ENCODE data around the gene CACNB4. TPM values are rescaled to one million over a fixed set of nuclear protein-coding genes. Genes with fewer than 3 reads are reported as not detected.

CACNB4 gene
- total RNA-seq, 1 experiment from 2014 or later, result 1.7 TPM

DNA sequence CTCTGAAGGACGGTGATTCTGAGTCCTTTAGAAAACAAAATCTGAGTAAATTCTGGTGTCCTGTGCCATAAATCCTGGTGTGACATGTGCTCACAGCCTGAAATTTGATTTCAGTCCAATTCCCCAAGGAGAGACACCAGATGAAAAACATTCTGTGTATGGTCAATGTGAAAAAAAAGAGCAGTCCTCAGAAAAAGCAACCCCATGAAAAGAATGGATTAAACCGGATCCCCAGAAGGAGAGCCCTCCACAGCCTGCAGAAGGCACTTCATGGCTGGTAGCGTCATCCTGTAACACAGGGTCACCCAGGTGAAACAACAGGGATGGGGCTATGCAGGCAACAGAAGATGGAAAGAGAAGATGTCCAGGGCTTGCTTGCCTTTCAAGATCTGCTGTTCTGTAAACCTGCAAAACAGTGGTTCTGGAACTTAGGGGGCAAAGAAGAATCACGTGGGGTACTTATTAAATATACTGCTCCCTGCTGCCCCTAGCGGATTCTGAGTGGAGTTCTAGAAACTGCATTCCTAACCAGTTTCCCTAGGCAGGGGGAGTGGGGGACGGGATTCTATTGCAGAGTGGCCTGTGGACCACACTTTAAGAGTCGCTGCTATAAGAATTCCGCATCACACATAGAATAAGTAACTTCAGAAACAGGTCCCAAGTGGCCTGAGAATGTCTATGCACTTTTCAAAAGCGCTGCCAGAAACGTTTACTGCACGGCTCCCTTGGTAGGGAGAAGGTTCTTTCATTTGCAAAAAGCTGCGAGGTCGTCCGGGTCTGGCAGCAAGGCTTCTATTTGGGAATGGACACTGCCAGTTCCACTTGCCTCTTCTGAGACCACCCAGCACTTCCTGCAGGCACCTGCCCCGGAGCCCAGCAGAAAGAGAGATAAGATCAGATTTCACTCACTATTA, 151.7 kb downstream of the CACNB4 start:
- Histone ChIP-seq H3K36me3 (ENCODE audit: control insufficient read depth, insufficient read depth, low read length) (no peaks in the 10 kb centered on the region), H3K27me3 (ENCODE audit: control insufficient read depth, insufficient read depth, low read length) (peaks cover 6% of the 10 kb centered on the region), H3K4me3 (ENCODE audit: low read depth in 2 of 2, low read length in 2 of 2) (no peak overlapping the region), H3K27ac (ENCODE audit: low read length) (no peak overlapping the region), H3K9me3 (ENCODE audit: control insufficient read depth, insufficient read depth, low read depth, low read length) (no peaks in the 10 kb centered on the region), H3K4me1 (ENCODE audit: control insufficient read depth, insufficient read depth, low read length) (no peaks in the 10 kb centered on the region)
- peak; percentile 83 for ATAC-seq
- in situ Hi-C loops (cut with HindIII; ENCODE audit: low pct_unique_long_range_greater_than_20kb, low sequenced_read_pairs) (no loop called here), intact Hi-C loops (cut with micrococcal nuclease; ENCODE audit: unreplicated experiment) (no loop called here)
- CTCF ChIA-PET, result interaction anchor here (0.6 kb wide), 1 partner anchor 228 kb away, joined by 3 read pairs; no protein-coding TSS in a partner anchor
- TF ChIP-seq, protein P1, sequence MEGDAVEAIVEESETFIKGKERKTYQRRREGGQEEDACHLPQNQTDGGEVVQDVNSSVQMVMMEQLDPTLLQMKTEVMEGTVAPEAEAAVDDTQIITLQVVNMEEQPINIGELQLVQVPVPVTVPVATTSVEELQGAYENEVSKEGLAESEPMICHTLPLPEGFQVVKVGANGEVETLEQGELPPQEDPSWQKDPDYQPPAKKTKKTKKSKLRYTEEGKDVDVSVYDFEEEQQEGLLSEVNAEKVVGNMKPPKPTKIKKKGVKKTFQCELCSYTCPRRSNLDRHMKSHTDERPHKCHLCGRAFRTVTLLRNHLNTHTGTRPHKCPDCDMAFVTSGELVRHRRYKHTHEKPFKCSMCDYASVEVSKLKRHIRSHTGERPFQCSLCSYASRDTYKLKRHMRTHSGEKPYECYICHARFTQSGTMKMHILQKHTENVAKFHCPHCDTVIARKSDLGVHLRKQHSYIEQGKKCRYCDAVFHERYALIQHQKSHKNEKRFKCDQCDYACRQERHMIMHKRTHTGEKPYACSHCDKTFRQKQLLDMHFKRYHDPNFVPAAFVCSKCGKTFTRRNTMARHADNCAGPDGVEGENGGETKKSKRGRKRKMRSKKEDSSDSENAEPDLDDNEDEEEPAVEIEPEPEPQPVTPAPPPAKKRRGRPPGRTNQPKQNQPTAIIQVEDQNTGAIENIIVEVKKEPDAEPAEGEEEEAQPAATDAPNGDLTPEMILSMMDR (IDR thresholded peaks at IDR 0.05), result peak; percentile 84
- TF ChIP-seq POLR2AphosphoS5 (IDR thresholded peaks at IDR 0.05; ENCODE audit: low read depth, low read length), result no peak
- BruUV-seq (replicated peaks), result no TSS peak
- POLR2A ChIA-PET, result no interaction called here
- DNase-seq (ENCODE audit: low read depth, low spot score), result no peak

DNA sequence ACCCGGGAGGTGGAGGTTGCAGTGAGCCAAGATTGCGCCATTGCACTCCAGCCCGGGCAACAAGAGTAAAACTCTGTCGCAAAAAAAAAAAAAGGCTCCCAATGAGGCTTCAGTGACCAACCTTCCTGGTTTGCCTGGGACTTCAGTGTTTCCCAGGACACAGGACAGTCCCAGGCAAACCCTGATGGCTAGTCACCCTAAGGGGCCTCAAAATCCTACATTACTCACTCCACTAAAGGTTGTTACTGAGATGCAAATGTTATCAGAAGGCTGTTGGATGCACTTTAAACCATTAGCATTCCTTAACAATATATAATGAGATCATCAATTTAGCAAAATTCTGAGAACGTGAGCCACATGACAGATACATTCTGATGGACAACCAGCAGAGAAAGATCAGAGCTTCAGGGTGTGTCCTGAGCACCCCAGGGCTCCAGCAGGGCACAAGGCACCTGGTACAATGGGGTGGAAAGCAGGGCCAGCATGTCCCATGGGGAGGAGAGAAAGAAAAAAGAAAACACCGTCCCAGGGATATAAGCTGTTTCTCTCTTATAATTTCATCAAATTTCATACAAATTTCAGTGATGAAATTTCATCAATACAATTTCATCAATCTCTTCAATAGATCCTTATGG, 152.5 kb downstream of the CACNB4 start:
- intact Hi-C loops (cut with micrococcal nuclease; ENCODE audit: unreplicated experiment), result no loop called here
- ATAC-seq (no peak), DNase-seq (ENCODE audit: low read depth, low spot score) (no peak)
- ChIA-PET POLR2A (no interaction called here), CTCF (no interaction called here)
- Histone ChIP-seq H3K27ac (ENCODE audit: low read length) (no peak overlapping the region), H3K27me3 (ENCODE audit: control insufficient read depth, insufficient read depth, low read length) (no peaks in the 10 kb centered on the region), H3K9me3 (ENCODE audit: control insufficient read depth, insufficient read depth, low read depth, low read length) (no peaks in the 10 kb centered on the region), H3K36me3 (ENCODE audit: control insufficient read depth, insufficient read depth, low read length) (no peaks in the 10 kb centered on the region), H3K4me1 (ENCODE audit: control insufficient read depth, insufficient read depth, low read length) (no peaks in the 10 kb centered on the region), H3K4me3 (ENCODE audit: low read depth in 2 of 2, low read length in 2 of 2) (no peak overlapping the region)
- in situ Hi-C loops (cut with HindIII; ENCODE audit: low pct_unique_long_range_greater_than_20kb, low sequenced_read_pairs), result no loop called here
- TF ChIP-seq, protein P1 (IDR thresholded peaks at IDR 0.05), result no peak
- BruUV-seq (replicated peaks), result no TSS peak

DNA sequence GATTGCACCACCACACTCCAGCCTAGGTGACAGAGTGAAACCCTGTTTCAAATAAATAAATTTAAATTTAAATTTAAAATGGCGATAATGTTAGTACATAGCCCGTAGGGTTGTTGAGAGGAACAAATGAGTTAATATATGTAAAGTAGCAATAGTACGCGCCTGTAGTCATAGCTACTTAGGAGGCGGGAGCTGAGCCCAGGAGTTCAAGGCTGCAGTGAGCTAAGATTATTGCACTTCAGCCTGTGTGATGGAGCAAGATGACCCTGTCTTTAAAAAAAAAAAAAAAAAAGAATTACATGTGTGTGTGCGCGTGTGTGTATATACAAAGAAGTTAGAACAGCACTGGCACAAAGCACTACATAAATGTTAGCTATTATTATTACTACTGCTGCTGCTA, 153.2 kb downstream of the CACNB4 start:
- no peaks in the 10 kb centered on the region for H3K36me3 ChIP-seq (ENCODE audit: control insufficient read depth, insufficient read depth, low read length)
- ATAC-seq, result no peak
- CTCF ChIA-PET, result interaction anchor here (0.5 to 0.7 kb wide), 2 partner anchors 154 to 758 kb away, joined by 4 read pairs; no protein-coding TSS in a partner anchor
- H3K27ac ChIP-seq (ENCODE audit: low read length), result no peak overlapping the region
- in situ Hi-C loops (cut with HindIII; ENCODE audit: low pct_unique_long_range_greater_than_20kb, low sequenced_read_pairs), result no loop called here
- BruUV-seq (replicated peaks), result no TSS peak
- H3K27me3 ChIP-seq (ENCODE audit: control insufficient read depth, insufficient read depth, low read length), result no peaks in the 10 kb centered on the region
- no peak for DNase-seq (ENCODE audit: low read depth, low spot score)
- TF ChIP-seq SIN3A (IDR thresholded peaks at IDR 0.05; ENCODE audit: borderline replicate concordance, insufficient read depth, low read depth, low read length), result no peak
- TF ChIP-seq, protein P1 (IDR thresholded peaks at IDR 0.05), result no peak
- TF ChIP-seq POLR2AphosphoS5 (IDR thresholded peaks at IDR 0.05; ENCODE audit: low read depth, low read length), result no peak
- TF ChIP-seq TCF7L2 (IDR thresholded peaks at IDR 0.05; ENCODE audit: low read depth, low read length), result no peak
- TF ChIP-seq, protein P2, sequence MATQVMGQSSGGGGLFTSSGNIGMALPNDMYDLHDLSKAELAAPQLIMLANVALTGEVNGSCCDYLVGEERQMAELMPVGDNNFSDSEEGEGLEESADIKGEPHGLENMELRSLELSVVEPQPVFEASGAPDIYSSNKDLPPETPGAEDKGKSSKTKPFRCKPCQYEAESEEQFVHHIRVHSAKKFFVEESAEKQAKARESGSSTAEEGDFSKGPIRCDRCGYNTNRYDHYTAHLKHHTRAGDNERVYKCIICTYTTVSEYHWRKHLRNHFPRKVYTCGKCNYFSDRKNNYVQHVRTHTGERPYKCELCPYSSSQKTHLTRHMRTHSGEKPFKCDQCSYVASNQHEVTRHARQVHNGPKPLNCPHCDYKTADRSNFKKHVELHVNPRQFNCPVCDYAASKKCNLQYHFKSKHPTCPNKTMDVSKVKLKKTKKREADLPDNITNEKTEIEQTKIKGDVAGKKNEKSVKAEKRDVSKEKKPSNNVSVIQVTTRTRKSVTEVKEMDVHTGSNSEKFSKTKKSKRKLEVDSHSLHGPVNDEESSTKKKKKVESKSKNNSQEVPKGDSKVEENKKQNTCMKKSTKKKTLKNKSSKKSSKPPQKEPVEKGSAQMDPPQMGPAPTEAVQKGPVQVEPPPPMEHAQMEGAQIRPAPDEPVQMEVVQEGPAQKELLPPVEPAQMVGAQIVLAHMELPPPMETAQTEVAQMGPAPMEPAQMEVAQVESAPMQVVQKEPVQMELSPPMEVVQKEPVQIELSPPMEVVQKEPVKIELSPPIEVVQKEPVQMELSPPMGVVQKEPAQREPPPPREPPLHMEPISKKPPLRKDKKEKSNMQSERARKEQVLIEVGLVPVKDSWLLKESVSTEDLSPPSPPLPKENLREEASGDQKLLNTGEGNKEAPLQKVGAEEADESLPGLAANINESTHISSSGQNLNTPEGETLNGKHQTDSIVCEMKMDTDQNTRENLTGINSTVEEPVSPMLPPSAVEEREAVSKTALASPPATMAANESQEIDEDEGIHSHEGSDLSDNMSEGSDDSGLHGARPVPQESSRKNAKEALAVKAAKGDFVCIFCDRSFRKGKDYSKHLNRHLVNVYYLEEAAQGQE (IDR thresholded peaks at IDR 0.05; ENCODE audit: insufficient read depth in 1 of 2, low read depth in 2 of 2, low read length in 1 of 2), result no peak
- POLR2A ChIA-PET, result no interaction called here
- H3K4me1 ChIP-seq (ENCODE audit: control insufficient read depth, insufficient read depth, low read length), result no peaks in the 10 kb centered on the region
- no peaks in the 10 kb centered on the region for H3K9me3 ChIP-seq (ENCODE audit: control insufficient read depth, insufficient read depth, low read depth, low read length)
- intact Hi-C loops (cut with micrococcal nuclease; ENCODE audit: unreplicated experiment), result no loop called here
- H3K4me3 ChIP-seq (ENCODE audit: low read depth in 2 of 2, low read length in 2 of 2), result no peak overlapping the region

Data from Panc1 (cell line).